ENCODE data around the gene APOL4.

DNA sequence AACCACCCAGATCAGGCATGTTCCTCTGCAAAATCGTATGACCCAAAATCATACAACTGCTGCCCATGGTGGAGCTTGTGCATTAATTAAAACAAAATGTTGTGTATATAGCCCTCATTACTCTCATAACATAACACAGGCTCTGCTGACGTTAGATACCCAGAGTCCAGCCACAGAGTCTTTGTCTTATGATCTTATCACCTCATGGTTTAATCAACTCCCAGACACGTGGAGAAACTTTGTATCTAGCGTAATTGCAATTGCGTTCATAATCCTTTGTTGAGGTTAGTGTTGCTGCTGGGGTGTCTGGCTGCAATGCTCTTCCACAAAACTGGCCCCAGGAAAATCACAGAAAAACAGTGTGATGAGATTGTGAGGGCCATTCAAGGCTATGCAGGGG, 46.3 kb upstream of the APOL4 start:
- TF ChIP-seq, protein P1, sequence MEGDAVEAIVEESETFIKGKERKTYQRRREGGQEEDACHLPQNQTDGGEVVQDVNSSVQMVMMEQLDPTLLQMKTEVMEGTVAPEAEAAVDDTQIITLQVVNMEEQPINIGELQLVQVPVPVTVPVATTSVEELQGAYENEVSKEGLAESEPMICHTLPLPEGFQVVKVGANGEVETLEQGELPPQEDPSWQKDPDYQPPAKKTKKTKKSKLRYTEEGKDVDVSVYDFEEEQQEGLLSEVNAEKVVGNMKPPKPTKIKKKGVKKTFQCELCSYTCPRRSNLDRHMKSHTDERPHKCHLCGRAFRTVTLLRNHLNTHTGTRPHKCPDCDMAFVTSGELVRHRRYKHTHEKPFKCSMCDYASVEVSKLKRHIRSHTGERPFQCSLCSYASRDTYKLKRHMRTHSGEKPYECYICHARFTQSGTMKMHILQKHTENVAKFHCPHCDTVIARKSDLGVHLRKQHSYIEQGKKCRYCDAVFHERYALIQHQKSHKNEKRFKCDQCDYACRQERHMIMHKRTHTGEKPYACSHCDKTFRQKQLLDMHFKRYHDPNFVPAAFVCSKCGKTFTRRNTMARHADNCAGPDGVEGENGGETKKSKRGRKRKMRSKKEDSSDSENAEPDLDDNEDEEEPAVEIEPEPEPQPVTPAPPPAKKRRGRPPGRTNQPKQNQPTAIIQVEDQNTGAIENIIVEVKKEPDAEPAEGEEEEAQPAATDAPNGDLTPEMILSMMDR (conservative IDR thresholded peaks at IDR 0.05; ENCODE audit: low read depth, low read length), result no peak
- no peak for TF ChIP-seq CHD1 (IDR thresholded peaks at IDR 0.05; ENCODE audit: low read depth, low read length)
- TF ChIP-seq, protein P2, sequence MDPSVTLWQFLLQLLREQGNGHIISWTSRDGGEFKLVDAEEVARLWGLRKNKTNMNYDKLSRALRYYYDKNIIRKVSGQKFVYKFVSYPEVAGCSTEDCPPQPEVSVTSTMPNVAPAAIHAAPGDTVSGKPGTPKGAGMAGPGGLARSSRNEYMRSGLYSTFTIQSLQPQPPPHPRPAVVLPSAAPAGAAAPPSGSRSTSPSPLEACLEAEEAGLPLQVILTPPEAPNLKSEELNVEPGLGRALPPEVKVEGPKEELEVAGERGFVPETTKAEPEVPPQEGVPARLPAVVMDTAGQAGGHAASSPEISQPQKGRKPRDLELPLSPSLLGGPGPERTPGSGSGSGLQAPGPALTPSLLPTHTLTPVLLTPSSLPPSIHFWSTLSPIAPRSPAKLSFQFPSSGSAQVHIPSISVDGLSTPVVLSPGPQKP (IDR thresholded peaks at IDR 0.05; ENCODE audit: borderline replicate concordance, low read depth, low read length), result no peak
- TF ChIP-seq FOS (IDR thresholded peaks at IDR 0.05; ENCODE audit: low read depth, low read length), result no peak
- TF ChIP-seq MAFK (IDR thresholded peaks at IDR 0.05; ENCODE audit: low read depth, low read length), result no peak
- TF ChIP-seq, protein P3, sequence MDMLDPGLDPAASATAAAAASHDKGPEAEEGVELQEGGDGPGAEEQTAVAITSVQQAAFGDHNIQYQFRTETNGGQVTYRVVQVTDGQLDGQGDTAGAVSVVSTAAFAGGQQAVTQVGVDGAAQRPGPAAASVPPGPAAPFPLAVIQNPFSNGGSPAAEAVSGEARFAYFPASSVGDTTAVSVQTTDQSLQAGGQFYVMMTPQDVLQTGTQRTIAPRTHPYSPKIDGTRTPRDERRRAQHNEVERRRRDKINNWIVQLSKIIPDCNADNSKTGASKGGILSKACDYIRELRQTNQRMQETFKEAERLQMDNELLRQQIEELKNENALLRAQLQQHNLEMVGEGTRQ (IDR thresholded peaks at IDR 0.05; ENCODE audit: low read depth, low read length), result no peak
- TF ChIP-seq POLR2A (IDR thresholded peaks at IDR 0.05; ENCODE audit: low read depth, low read length), result no peak; the same call in 1 of the 2 replicates
- no peak for TF ChIP-seq RAD21 (IDR thresholded peaks at IDR 0.05; ENCODE audit: low read length)
- TF ChIP-seq BHLHE40 (IDR thresholded peaks at IDR 0.05; ENCODE audit: low read depth, low read length), result no peak
- TF ChIP-seq CEBPB (IDR thresholded peaks at IDR 0.05; ENCODE audit: low read depth, low read length), result no peak
- no peak for TF ChIP-seq RFX5 (IDR thresholded peaks at IDR 0.05; ENCODE audit: low read depth, low read length)
- no peak for TF ChIP-seq MXI1 (IDR thresholded peaks at IDR 0.05; ENCODE audit: borderline replicate concordance, low read depth, low read length)
- TF ChIP-seq SMC3 (IDR thresholded peaks at IDR 0.05; ENCODE audit: low read depth, low read length), result no peak
- TF ChIP-seq RCOR1 (IDR thresholded peaks at IDR 0.05; ENCODE audit: insufficient replicate concordance, low read length), result no peak
